ENCODE measurements around the gene NTRK1. TPM values are rescaled to one million over a fixed set of nuclear protein-coding genes. Genes with fewer than 3 reads are reported as not detected.

NTRK1 gene
- total RNA-seq, 2 donors from 2014 or later = 0.59 to 31.4 TPM

DNA sequence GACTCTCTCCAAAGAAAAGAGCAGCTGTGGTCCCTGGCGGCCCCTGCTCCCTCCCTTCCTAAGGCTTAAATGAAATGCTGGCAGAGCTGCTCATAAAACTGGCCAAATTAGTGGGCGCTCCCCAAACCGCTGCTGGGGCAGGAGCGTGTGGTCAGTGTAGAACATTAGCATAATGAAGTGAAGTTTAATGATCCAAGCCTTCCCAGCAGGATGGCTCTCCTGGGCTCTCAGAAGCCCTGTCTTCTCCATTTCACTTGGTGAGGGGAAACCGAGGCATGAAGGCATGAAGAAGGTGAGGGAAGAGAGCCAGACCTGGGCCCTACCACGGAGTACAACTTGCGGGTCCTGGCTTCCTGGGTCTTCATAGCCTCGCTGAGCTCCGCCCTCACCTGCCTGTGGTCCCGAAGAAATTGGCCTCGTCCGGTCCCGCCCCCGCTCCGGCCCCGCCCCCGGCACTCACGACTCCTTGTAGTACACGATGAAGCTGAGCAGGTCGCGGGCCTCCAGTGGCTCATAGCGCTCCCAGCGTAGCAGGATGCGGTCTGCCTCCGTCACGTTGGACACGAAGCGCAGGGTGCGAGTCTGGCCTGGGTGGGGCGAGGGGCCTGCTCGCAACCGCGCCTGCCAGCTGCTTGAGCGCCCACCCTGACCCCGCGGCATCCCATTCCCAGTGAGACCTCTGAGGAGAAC, 12.1 kb upstream of the NTRK1 start:
- TF ChIP-seq POLR2AphosphoS5 (IDR thresholded peaks at IDR 0.05) (no peak), POLR2A (IDR thresholded peaks at IDR 0.05) (no peak)
- TF ChIP-seq, protein P1, sequence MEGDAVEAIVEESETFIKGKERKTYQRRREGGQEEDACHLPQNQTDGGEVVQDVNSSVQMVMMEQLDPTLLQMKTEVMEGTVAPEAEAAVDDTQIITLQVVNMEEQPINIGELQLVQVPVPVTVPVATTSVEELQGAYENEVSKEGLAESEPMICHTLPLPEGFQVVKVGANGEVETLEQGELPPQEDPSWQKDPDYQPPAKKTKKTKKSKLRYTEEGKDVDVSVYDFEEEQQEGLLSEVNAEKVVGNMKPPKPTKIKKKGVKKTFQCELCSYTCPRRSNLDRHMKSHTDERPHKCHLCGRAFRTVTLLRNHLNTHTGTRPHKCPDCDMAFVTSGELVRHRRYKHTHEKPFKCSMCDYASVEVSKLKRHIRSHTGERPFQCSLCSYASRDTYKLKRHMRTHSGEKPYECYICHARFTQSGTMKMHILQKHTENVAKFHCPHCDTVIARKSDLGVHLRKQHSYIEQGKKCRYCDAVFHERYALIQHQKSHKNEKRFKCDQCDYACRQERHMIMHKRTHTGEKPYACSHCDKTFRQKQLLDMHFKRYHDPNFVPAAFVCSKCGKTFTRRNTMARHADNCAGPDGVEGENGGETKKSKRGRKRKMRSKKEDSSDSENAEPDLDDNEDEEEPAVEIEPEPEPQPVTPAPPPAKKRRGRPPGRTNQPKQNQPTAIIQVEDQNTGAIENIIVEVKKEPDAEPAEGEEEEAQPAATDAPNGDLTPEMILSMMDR (IDR thresholded peaks at IDR 0.05) = no peak
- H3K9me3 ChIP-seq = no peaks in the 10 kb centered on the region
- peaks cover 15% of the 10 kb centered on the region for H3K27me3 ChIP-seq (replicated peaks; ENCODE audit: insufficient read depth)
- no peak overlapping the region for H3K4me3 ChIP-seq
- 17% methylated on average over 34 of the region's 36 CpGs for WGBS
- H3K36me3 ChIP-seq = no peaks in the 10 kb centered on the region
- no peaks in the 10 kb centered on the region for H3K4me1 ChIP-seq (replicated peaks)
- H3K27ac ChIP-seq = no peak overlapping the region
- peak; percentile 8 for DNase-seq (ENCODE audit: low spot score)
- intact Hi-C loops (cut with DNase I) = no loop called here

DNA sequence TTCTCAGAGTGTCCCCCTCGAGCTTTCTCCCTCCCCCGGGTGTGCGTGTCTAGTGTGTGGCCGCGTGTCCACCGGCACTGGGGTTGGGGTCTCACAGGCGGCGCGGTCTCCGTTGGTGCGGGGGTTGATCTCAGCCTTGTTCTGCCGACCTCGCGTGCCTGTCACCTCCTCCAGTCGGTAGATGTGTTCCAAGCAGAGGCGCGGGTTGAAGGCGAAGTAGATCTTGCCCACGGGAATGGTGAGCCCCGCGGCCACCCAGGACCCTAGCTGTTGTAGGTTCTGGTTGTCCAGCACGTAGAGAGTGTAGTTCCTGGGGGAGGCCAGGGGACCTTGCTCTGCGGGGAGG, 11.5 kb upstream of the NTRK1 start:
- no peak for DNase-seq (ENCODE audit: low spot score)
- no peak for TF ChIP-seq POLR2A (IDR thresholded peaks at IDR 0.05)
- TF ChIP-seq, protein P1 (IDR thresholded peaks at IDR 0.05) = no peak
- TF ChIP-seq POLR2AphosphoS5 (IDR thresholded peaks at IDR 0.05) = no peak
- intact Hi-C loops (cut with DNase I) = no loop called here
- Histone ChIP-seq H3K9me3 (no peaks in the 10 kb centered on the region), H3K36me3 (no peaks in the 10 kb centered on the region), H3K27me3 (replicated peaks; ENCODE audit: insufficient read depth) (peaks cover 15% of the 10 kb centered on the region), H3K4me3 (no peak overlapping the region), H3K27ac (no peak overlapping the region), H3K4me1 (replicated peaks) (no peaks in the 10 kb centered on the region)
- 40% methylated on average over 23 of the region's 23 CpGs for WGBS

DNA sequence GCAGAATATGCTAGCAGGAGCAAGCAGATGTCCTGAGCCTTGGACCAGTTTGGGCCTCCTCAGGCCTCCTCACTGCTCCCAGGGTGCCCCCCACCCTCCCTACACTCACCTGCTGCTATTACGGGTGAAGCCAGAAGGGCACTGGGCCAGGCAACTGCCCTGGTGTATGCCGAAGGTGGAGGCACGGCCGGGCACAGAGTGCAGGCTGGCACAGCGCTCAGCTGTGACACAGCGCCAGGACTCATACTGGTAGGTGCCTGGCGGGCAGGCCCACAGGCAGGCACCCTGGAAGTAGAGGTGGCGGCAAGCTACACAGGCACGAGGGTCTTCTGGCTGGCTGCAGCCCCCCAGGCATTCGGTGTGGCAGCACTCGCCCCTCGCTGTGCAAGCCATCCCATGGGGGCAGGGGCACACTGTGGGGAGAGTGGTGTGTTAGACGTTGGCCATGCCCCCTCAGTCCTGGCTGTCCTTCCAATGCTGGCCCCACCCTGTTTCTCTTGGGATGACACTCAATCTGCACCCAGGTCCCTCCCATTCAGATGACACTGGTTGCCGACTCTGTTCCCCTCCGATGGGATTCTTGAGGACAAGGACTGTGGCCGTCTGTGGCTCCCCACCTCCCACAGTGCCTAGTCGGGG, 8.8 kb upstream of the NTRK1 start:
- no peaks in the 10 kb centered on the region for H3K9me3 ChIP-seq
- peaks cover 7% of the 10 kb centered on the region for H3K27me3 ChIP-seq (replicated peaks; ENCODE audit: insufficient read depth)
- intact Hi-C loops (cut with DNase I) = no loop called here
- no peak overlapping the region for H3K27ac ChIP-seq
- H3K4me3 ChIP-seq = no peak overlapping the region
- no peak for DNase-seq (ENCODE audit: low spot score)
- H3K4me1 ChIP-seq (replicated peaks) = no peaks in the 10 kb centered on the region
- TF ChIP-seq, protein P1 (IDR thresholded peaks at IDR 0.05) = no peak
- TF ChIP-seq POLR2AphosphoS5 (IDR thresholded peaks at IDR 0.05) (no peak), POLR2A (IDR thresholded peaks at IDR 0.05) (no peak)
- no peaks in the 10 kb centered on the region for H3K36me3 ChIP-seq
- WGBS = 67% methylated on average over 17 of the region's 17 CpGs

DNA sequence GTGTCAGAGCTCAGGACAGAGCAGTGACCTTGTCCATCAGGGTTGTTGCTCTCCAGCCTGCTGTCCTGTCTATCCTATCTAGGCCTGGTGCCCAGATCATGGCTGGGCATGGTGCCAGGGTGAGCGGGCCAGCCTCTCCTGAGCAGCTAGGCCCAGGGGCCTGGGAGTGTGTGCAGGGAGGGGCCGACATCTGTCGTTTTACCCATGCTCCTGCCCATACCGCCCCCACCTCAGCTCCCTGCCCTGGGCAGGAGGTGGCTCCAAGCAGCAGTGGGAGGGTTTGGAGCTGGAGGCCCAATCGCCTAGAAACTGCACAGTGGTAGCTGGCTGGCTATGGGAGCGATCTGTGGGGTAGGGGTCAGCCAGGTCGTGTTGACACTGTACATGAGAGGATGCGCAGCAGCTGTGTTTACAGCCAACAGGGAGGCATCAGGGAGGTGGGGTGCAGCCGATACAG, 8.2 kb upstream of the NTRK1 start:
- TF ChIP-seq POLR2A (IDR thresholded peaks at IDR 0.05) = no peak
- TF ChIP-seq, protein P1 (IDR thresholded peaks at IDR 0.05) = no peak
- TF ChIP-seq POLR2AphosphoS5 (IDR thresholded peaks at IDR 0.05) = no peak
- peaks cover 7% of the 10 kb centered on the region for H3K27me3 ChIP-seq (replicated peaks; ENCODE audit: insufficient read depth)
- intact Hi-C loops (cut with DNase I) = no loop called here
- H3K4me1 ChIP-seq (replicated peaks) = no peaks in the 10 kb centered on the region
- no peak overlapping the region for H3K4me3 ChIP-seq
- H3K27ac ChIP-seq = no peak overlapping the region
- 54% methylated on average over 5 of the region's 9 CpGs for WGBS
- H3K9me3 ChIP-seq = no peaks in the 10 kb centered on the region
- DNase-seq (ENCODE audit: low spot score) = peak; percentile 39
- no peaks in the 10 kb centered on the region for H3K36me3 ChIP-seq

DNA sequence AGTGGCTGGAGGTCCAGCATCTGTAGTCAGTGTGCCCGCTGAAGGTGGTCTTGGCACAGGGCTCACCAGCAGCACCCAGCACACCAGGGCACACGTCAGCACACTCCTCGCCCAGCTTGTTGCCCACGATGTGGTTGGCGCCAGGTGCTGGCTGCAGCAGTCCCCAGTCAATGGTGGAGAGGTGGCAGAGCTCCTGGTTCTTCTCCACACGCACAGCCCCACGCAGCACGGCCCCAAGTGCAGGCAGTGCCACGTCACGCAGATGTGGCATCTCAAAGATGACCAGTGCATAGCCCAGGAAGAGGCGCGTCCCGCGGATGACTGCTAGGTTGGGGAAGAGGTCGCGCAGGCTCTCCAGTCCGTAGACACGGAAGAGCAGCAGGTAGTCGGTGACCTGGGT, 6.9 kb upstream of the NTRK1 start:
- H3K4me3 ChIP-seq = no peak overlapping the region
- intact Hi-C loops (cut with DNase I) = no loop called here
- WGBS = 97% methylated on average over 19 of the region's 19 CpGs
- no peak overlapping the region for H3K27ac ChIP-seq
- peaks cover 1% of the 10 kb centered on the region for H3K27me3 ChIP-seq (replicated peaks; ENCODE audit: insufficient read depth)
- DNase-seq (ENCODE audit: low spot score) = no peak
- no peaks in the 10 kb centered on the region for H3K9me3 ChIP-seq
- no peak for TF ChIP-seq POLR2AphosphoS5 (IDR thresholded peaks at IDR 0.05)
- TF ChIP-seq POLR2A (IDR thresholded peaks at IDR 0.05) = no peak
- TF ChIP-seq, protein P1 (IDR thresholded peaks at IDR 0.05) = no peak
- H3K4me1 ChIP-seq (replicated peaks) = peaks cover under 1% of the 10 kb centered on the region
- no peaks in the 10 kb centered on the region for H3K36me3 ChIP-seq

All from prostate gland (tissue), 2 donors.